H1 (cell line): ENCODE measurements around the gene MAN1A2. TPM values are rescaled to one million over a fixed set of nuclear protein-coding genes. Genes with fewer than 3 reads are reported as not detected.

Source experiments
- CBX5 ChIP-seq: fragments of 300-800, 300-1000 bp; sonication (generic); IDR thresholded peaks from 2 replicates; pipeline ENCODE4 v1.7.1; 2016; ENCODE audit warnings: antibody characterized with exemption, low read length, low read depth
- JUN ChIP-seq: IDR thresholded peaks from 2 replicates; pipeline ENCODE4 v1.6.1; 2011; ENCODE audit warnings: low read depth, mild to moderate bottlenecking, improper control_type of control experiment, low read length
- SIRT6 ChIP-seq: IDR thresholded peaks from one replicate; pipeline ENCODE4 v1.7.1; 2012; ENCODE audit warnings: low read length, inconsistent platforms
- polyA plus RNA-seq, 7 experiments: library from polyadenylated mRNA; depleted of rRNA in 3 of 7; stranded (reverse) in 5 of 7; unstranded in 2 of 7; fragments of >200 nt in 5 of 7; fragments of 200-250 nt in 2 of 7; gene quantifications; 1 replicate in 5 of 7; 2 replicates in 1 of 7; 4 replicates in 1 of 7; pipeline versions ENCODE4 v1.2.1 to v1.2.3, GENCODE V29; 2011 to 2013; ENCODE audit warnings: missing spikeins in 2 of 7, mixed read lengths in 2 of 7
- total RNA-seq: library from RNA; stranded (reverse); fragmentation: NEBNext Ultra II Directional; extraction: Animal tissue kit (Norgen Biotek cat#: 25700); gene quantifications from 2 replicates; pipeline ENCODE4 v1.2.1, GENCODE V29; 2021

MAN1A2 gene
- total and polyA plus RNA-seq, 2 of the 8 experiments (the other 6 are each of a cell fraction or from before 2014, with no cell fraction given), result 5.5 to 18.8 TPM

- no peak for TF ChIP-seq JUN
- TF ChIP-seq CBX5, result no peak
- no peak for TF ChIP-seq SIRT6
Observed at GRCh38 chr1:117425050-117425734, 57.9 kb downstream of the MAN1A2 start (continued).
